CD4-positive, alpha-beta T cell (primary cell): ENCODE data around the gene TGOLN2. TPM values are rescaled to one million over a fixed set of nuclear protein-coding genes. Genes with fewer than 3 reads are reported as not detected.

Experiments
- ATAC-seq: fragments of 200-7000 bp; cut with Tn5 transposase; one replicate; pipeline ENCODE4 v1.10.0; 2022; ENCODE audit warnings: mild to moderate bottlenecking; ENCODE audit not compliant: poor library complexity
- CTCF ChIA-PET: fragments of 350-600 bp; sonication (Branson Sonifier 250); formaldehyde crosslinking; loops from one replicate; lab custom pipeline; 2021; ENCODE audit warnings: antibody characterized with exemption, inconsistent platforms; lab: Charles Lee
- POLR2A ChIA-PET: fragments of 350-600 bp; sonication (Branson Sonifier 250); formaldehyde crosslinking; loops from one replicate; lab custom pipeline; 2021; ENCODE audit warnings: antibody characterized with exemption, inconsistent platforms; lab: Charles Lee
- DNase-seq, 14 experiments: peaks; one replicate each; pipeline ENCODE4 v3.0.0-alpha.2; 2013 to 2020; ENCODE audit warnings: mixed read lengths in 2 of 14
- H3K27ac ChIP-seq, 2 donors: one replicate each; pipeline versions ENCODE4 v1.5.1 to v1.7.0; 2013; ENCODE audit warnings: low read length in 2 of 2, low read depth in 1 of 2, mild to moderate bottlenecking in 1 of 2
- H3K27me3 ChIP-seq, 2 experiments: 1 replicate in 1 of 2; 2 replicates in 1 of 2; pipeline versions ENCODE4 v1.6.1 to v1.7.0; 2013; ENCODE audit warnings: low read length in 2 of 2, control low read depth in 1 of 2, mild to moderate bottlenecking in 1 of 2, moderate library complexity in 1 of 2; ENCODE audit not compliant: insufficient read depth in 2 of 2, control insufficient read depth in 1 of 2
- H3K36me3 ChIP-seq: one replicate; pipeline ENCODE4 v1.6.1; 2013; ENCODE audit warnings: low read length, control low read depth; ENCODE audit not compliant: insufficient read depth
- H3K4me1 ChIP-seq: one replicate; pipeline ENCODE4 v1.6.1; 2013; ENCODE audit warnings: low read length, control low read depth; ENCODE audit not compliant: insufficient read depth
- H3K4me3 ChIP-seq: one replicate; pipeline ENCODE4 v1.5.1; 2013; ENCODE audit warnings: mild to moderate bottlenecking, low read length, moderate library complexity
- H3K9me3 ChIP-seq, 2 experiments: 1 replicate in 1 of 2; 2 replicates in 1 of 2; pipeline versions ENCODE4 v1.6.1 to v1.7.0; 2013; ENCODE audit warnings: low read length in 2 of 2, mild to moderate bottlenecking in 2 of 2, control low read depth in 1 of 2, moderate library complexity in 1 of 2; ENCODE audit not compliant: control insufficient read depth in 1 of 2, insufficient read depth in 1 of 2
- H3K27ac Mint-ChIP-seq: one replicate; pipeline ENCODE4 v1.8.0; 2020; ENCODE audit warnings: mixed read lengths
- H3K27me3 Mint-ChIP-seq: one replicate; pipeline ENCODE4 v1.8.0; 2021; ENCODE audit warnings: mixed read lengths
- H3K36me3 Mint-ChIP-seq: one replicate; pipeline ENCODE4 v1.8.0; 2021; ENCODE audit warnings: low read depth, mixed read lengths
- H3K4me1 Mint-ChIP-seq: one replicate; pipeline ENCODE4 v1.8.0; 2021; ENCODE audit warnings: low read depth, mixed read lengths
- H3K4me3 Mint-ChIP-seq: one replicate; pipeline ENCODE4 v1.8.0; 2020; ENCODE audit warnings: mild to moderate bottlenecking, mixed read lengths
- H3K9me3 Mint-ChIP-seq: one replicate; pipeline ENCODE4 v1.8.0; 2020; ENCODE audit warnings: mixed read lengths
- CTCF ChIP-seq: fragments of 200-600 bp; IDR thresholded peaks from one replicate; pipeline ENCODE4 v1.8.0; 2022; ENCODE audit warnings: antibody characterized with exemption, mild to moderate bottlenecking
- intact Hi-C, 2 experiments: fragments of 100-400 bp; cut with DNase I in 1 of 2; cut with micrococcal nuclease in 1 of 2; formaldehyde crosslinking; loops; one replicate each; pipeline versions ENCODE4 v1.15.1 to v1.9.0; 2023 to 2025; cut with DNase I, micrococcal nuclease
- total RNA-seq, 174 experiments: library from RNA in 2 of 174; stranded (reverse) in 2 of 174; gene quantifications; one replicate each; pipeline ENCODE4 v1.2.3 and lab custom pipeline; 2021 to 2026

TGOLN2 gene
- total RNA-seq, 2 experiments from 2014 or later: 172 to 175 TPM

DNA sequence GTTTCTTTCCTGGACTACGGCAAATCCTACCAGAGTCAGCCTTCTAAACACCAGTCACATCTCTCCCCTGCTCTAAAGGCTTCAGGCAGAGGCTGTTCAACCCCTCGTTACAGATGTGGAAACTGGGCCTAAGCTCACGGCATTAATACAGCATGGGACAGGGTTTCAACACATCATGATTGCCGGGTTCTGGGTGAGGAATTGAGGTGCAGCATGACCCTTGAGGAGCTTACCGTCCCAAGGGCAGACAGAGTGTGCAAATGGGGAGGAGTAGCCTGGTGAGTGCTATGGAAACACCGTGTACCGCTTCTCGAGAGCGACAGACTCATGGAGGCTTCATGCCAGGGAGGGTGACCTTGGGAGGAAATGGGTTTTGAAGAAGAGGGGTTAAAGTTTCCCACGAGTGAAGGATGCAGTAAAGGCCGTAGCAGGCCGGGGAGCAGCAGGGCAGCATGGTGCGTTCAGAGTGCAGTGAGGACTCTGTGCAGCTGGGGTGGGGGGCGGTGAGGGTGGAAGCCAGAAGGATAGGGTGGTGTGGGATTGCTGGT, 51.1 kb downstream of the TGOLN2 start:
- POLR2A ChIA-PET: no interaction called here
- no peak for ATAC-seq

GRCh38 chr2:85275984-85276540, 51.7 kb downstream of the TGOLN2 start:
- no peaks in the 10 kb centered on the region for H3K9me3 Mint-ChIP-seq
- no peaks in the 10 kb centered on the region for H3K36me3 Mint-ChIP-seq
- Histone ChIP-seq H3K9me3 (peaks cover 0 to 4% of the 10 kb centered on the region in 2 experiments), H3K27me3 (peaks cover 0 to 6% of the 10 kb centered on the region in 2 experiments), H3K4me1 (no peaks in the 10 kb centered on the region), H3K27ac (no peak overlapping the region), H3K36me3 (no peaks in the 10 kb centered on the region), H3K4me3 (no peak overlapping the region)
- DNase-seq (no peak), ATAC-seq (no peak)
- POLR2A ChIA-PET: no interaction called here
- no peak for TF ChIP-seq CTCF
- H3K27me3 Mint-ChIP-seq: peaks cover 7% of the 10 kb centered on the region
- H3K4me3 Mint-ChIP-seq: no peak overlapping the region
- intact Hi-C loops: no loop called here
- H3K4me1 Mint-ChIP-seq: no peaks in the 10 kb centered on the region
- CTCF ChIA-PET: no interaction called here
- no peak overlapping the region for H3K27ac Mint-ChIP-seq

More for the DNA sequence above, 51.1 kb downstream of the TGOLN2 start:
- Mint-ChIP-seq H3K4me1 (no peaks in the 10 kb centered on the region), H3K27ac (no peak overlapping the region), H3K27me3 (peaks cover 5% of the 10 kb centered on the region), H3K36me3 (no peaks in the 10 kb centered on the region), H3K9me3 (no peaks in the 10 kb centered on the region), H3K4me3 (no peak overlapping the region)
- intact Hi-C loops: no loop called here
- Histone ChIP-seq H3K4me3 (no peak overlapping the region), H3K4me1 (no peaks in the 10 kb centered on the region), H3K36me3 (no peaks in the 10 kb centered on the region), H3K9me3 (peaks cover 0 to 4% of the 10 kb centered on the region in 2 experiments), H3K27me3 (peaks cover 0 to 6% of the 10 kb centered on the region in 2 experiments), H3K27ac (no peak overlapping the region)
- no peak for TF ChIP-seq CTCF
- CTCF ChIA-PET: no interaction called here
- DNase-seq: no peak

DNA sequence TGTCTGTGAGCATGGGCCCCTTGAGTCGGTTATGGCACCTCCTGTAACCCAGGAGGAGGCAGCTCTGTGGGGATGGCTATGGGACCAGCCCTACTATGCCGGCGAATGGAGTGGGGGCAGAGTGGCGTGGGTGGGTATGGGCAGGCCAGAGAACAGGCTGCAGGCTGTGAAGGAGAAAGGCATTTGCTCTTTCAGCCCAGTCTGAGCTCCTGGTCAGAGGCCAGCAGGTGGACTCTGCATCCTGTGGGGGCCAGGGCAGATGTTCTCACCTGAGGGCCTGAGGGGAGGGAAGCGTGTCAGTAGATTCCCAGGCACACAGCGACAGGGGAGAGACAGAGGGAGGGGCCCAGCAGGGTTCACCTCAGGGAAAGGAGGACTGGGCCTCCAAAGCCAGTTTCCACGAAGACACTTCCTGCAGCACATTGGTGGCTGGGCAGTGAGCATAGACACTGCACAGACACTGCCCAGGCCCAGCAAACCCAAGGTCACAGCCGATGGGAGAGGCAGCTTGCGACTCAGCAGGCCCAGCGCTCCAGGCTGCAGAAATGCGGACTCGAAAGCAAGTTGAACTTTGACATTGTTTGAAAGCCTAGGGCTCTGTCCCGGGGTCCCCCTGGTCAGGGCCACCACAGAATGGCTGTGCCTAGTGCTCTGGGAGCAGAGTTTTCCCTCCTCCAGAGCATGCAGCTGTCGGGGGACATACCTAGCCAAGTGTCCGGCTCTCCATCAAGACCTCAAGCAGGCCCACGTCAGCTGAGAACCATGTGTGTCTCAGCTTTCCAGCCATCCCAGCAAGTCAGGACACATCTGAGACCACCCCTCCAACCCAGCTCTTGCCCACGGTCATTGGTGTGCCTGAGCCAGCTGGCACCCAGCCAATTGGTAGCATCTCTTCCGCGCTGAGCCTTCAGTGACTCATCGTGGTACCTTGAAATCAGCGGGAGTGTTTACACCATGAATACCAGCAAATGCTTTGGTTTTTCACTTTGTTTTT, 53.8 kb downstream of the TGOLN2 start:
- no peak for DNase-seq
- Histone ChIP-seq H3K9me3 (peaks cover 0 to 4% of the 10 kb centered on the region in 2 experiments), H3K27ac (no peak overlapping the region), H3K27me3 (peaks cover 0 to 6% of the 10 kb centered on the region in 2 experiments), H3K4me1 (no peaks in the 10 kb centered on the region), H3K4me3 (no peak overlapping the region), H3K36me3 (no peaks in the 10 kb centered on the region)
- no peaks in the 10 kb centered on the region for H3K9me3 Mint-ChIP-seq
- no peak overlapping the region for H3K27ac Mint-ChIP-seq
- intact Hi-C loops: no loop called here
- H3K4me1 Mint-ChIP-seq: no peaks in the 10 kb centered on the region
- no peak for ATAC-seq
- ChIA-PET POLR2A (interaction anchor here (0.7 kb wide), 1 partner anchor 25 kb away, joined by 3 read pairs; no protein-coding TSS in a partner anchor), CTCF (no interaction called here)
- TF ChIP-seq CTCF: no peak
- H3K27me3 Mint-ChIP-seq: peaks cover 7% of the 10 kb centered on the region
- H3K4me3 Mint-ChIP-seq: no peak overlapping the region
- H3K36me3 Mint-ChIP-seq: no peaks in the 10 kb centered on the region
